ENCODE data around the gene MATN1.
A peak's percentile ranks its signal among the peaks of the same experiment; 100 is the strongest.

The MATN1 gene

GRCh38 chr1:30743584-30744059 is 20.2 kb upstream of the MATN1 start:
- no peaks in the 10 kb centered on the region for H3K9me3 ChIP-seq (ENCODE audit: insufficient read depth, low read depth, low read length)
- H3K27me3 ChIP-seq (ENCODE audit: insufficient read depth, low read length, poor library complexity, severe bottlenecking): no peaks in the 10 kb centered on the region
- no peaks in the 10 kb centered on the region for H3F3A ChIP-seq (ENCODE audit: low read depth)
- peaks cover 50% of the 10 kb centered on the region; the same call in 1 of the 2 replicates for H3K36me3 ChIP-seq (ENCODE audit: insufficient read depth, low read length)
- TF ChIP-seq, protein P1, sequence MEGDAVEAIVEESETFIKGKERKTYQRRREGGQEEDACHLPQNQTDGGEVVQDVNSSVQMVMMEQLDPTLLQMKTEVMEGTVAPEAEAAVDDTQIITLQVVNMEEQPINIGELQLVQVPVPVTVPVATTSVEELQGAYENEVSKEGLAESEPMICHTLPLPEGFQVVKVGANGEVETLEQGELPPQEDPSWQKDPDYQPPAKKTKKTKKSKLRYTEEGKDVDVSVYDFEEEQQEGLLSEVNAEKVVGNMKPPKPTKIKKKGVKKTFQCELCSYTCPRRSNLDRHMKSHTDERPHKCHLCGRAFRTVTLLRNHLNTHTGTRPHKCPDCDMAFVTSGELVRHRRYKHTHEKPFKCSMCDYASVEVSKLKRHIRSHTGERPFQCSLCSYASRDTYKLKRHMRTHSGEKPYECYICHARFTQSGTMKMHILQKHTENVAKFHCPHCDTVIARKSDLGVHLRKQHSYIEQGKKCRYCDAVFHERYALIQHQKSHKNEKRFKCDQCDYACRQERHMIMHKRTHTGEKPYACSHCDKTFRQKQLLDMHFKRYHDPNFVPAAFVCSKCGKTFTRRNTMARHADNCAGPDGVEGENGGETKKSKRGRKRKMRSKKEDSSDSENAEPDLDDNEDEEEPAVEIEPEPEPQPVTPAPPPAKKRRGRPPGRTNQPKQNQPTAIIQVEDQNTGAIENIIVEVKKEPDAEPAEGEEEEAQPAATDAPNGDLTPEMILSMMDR (conservative IDR thresholded peaks at IDR 0.05; ENCODE audit: low read length): no peak
- no peak for TF ChIP-seq EZH2phosphoT487 (IDR thresholded peaks at IDR 0.05; ENCODE audit: borderline replicate concordance)
- H3K9me2 ChIP-seq (replicated peaks; ENCODE audit: low read depth, low read length): no peaks in the 10 kb centered on the region
- no peak overlapping the region for H2AFZ ChIP-seq (ENCODE audit: low read length)
- H3K79me2 ChIP-seq (ENCODE audit: insufficient read depth, low read length): peaks cover 78% of the 10 kb centered on the region
- H3K4me1 ChIP-seq (ENCODE audit: insufficient read depth, low read length, poor library complexity, severe bottlenecking): peaks cover 54% of the 10 kb centered on the region
- H3K4me3 ChIP-seq (ENCODE audit: low read length, poor library complexity, severe bottlenecking): peak overlapping the region; percentile 34
- H3K9ac ChIP-seq (ENCODE audit: low read depth, low read length, poor library complexity, severe bottlenecking): peak overlapping the region; percentile 46
- H4K20me1 ChIP-seq (ENCODE audit: insufficient read depth, low read length, poor library complexity, severe bottlenecking): peaks cover 82% of the 10 kb centered on the region
- H3K4me2 ChIP-seq (ENCODE audit: low read depth, low read length, poor library complexity, severe bottlenecking): peak overlapping the region; percentile 54

DNA sequence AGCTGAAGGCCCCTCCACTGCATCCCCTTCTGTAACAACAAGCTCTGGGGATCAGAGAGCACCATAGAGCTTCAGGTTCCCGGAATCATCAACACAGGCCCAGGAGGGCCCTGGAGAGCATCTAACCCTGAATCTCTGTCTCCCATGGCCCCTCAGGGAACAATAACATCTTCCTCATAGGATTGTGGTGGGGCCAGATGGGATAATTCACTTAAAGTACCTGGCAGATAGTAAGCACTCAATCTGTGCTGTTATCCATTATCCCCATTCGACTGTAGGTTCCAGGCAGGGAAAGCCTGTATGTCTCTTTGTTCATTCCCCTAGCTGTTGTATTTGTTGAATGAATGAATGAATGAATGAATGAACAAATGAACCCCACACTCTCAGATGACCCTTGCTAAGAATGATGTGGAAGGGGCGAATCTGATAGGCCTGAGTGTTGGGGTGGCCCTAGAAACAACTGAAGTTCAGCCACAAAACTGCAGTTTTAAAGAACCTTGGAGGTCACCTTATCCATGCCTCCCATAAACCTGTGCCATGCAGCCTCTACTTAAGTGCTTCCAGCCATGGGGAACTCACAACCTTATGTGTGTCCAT is 19.7 kb upstream of the MATN1 start:
- no peak overlapping the region for H3K9ac ChIP-seq (ENCODE audit: low read depth, low read length, poor library complexity, severe bottlenecking)
- no peak overlapping the region for H3K4me3 ChIP-seq (ENCODE audit: low read length, poor library complexity, severe bottlenecking)

GRCh38 chr1:30742300-30742962 is 19.0 kb upstream of the MATN1 start:
- TF ChIP-seq EZH2phosphoT487 (IDR thresholded peaks at IDR 0.05; ENCODE audit: borderline replicate concordance): no peak
- TF ChIP-seq, protein P1 (conservative IDR thresholded peaks at IDR 0.05; ENCODE audit: low read length): no peak
- H3K4me1 ChIP-seq (ENCODE audit: insufficient read depth, low read length, poor library complexity, severe bottlenecking): peaks cover 44% of the 10 kb centered on the region
- no peak overlapping the region for H3K4me2 ChIP-seq (ENCODE audit: low read depth, low read length, poor library complexity, severe bottlenecking)
- no peaks in the 10 kb centered on the region for H3K9me2 ChIP-seq (replicated peaks; ENCODE audit: low read depth, low read length)
- H3K9ac ChIP-seq (ENCODE audit: low read depth, low read length, poor library complexity, severe bottlenecking): no peak overlapping the region
- no peaks in the 10 kb centered on the region for H3F3A ChIP-seq (ENCODE audit: low read depth)
- H3K9me3 ChIP-seq (ENCODE audit: insufficient read depth, low read depth, low read length): no peaks in the 10 kb centered on the region
- H2AFZ ChIP-seq (ENCODE audit: low read length): no peak overlapping the region
- H4K20me1 ChIP-seq (ENCODE audit: insufficient read depth, low read length, poor library complexity, severe bottlenecking): peaks cover 71% of the 10 kb centered on the region
- peaks cover 66% of the 10 kb centered on the region for H3K79me2 ChIP-seq (ENCODE audit: insufficient read depth, low read length)
- peaks cover 58% of the 10 kb centered on the region; the same call in 1 of the 2 replicates for H3K36me3 ChIP-seq (ENCODE audit: insufficient read depth, low read length)
- no peaks in the 10 kb centered on the region for H3K27me3 ChIP-seq (ENCODE audit: insufficient read depth, low read length, poor library complexity, severe bottlenecking)
- no peak overlapping the region for H3K4me3 ChIP-seq (ENCODE audit: low read length, poor library complexity, severe bottlenecking)

More for the DNA sequence above, 19.7 kb upstream of the MATN1 start:
- TF ChIP-seq EZH2phosphoT487 (IDR thresholded peaks at IDR 0.05; ENCODE audit: borderline replicate concordance): no peak
- TF ChIP-seq, protein P1 (conservative IDR thresholded peaks at IDR 0.05; ENCODE audit: low read length): no peak
- Histone ChIP-seq H3K36me3 (ENCODE audit: insufficient read depth, low read length) (peaks cover 56% of the 10 kb centered on the region; the same call in 1 of the 2 replicates), H2AFZ (ENCODE audit: low read length) (no peak overlapping the region), H3K9me2 (replicated peaks; ENCODE audit: low read depth, low read length) (no peaks in the 10 kb centered on the region), H3K4me1 (ENCODE audit: insufficient read depth, low read length, poor library complexity, severe bottlenecking) (peaks cover 48% of the 10 kb centered on the region), H4K20me1 (ENCODE audit: insufficient read depth, low read length, poor library complexity, severe bottlenecking) (peaks cover 77% of the 10 kb centered on the region), H3F3A (ENCODE audit: low read depth) (no peaks in the 10 kb centered on the region), H3K79me2 (ENCODE audit: insufficient read depth, low read length) (peaks cover 72% of the 10 kb centered on the region), H3K9me3 (ENCODE audit: insufficient read depth, low read depth, low read length) (no peaks in the 10 kb centered on the region), H3K4me2 (ENCODE audit: low read depth, low read length, poor library complexity, severe bottlenecking) (peak overlapping the region; percentile 7), H3K27me3 (ENCODE audit: insufficient read depth, low read length, poor library complexity, severe bottlenecking) (no peaks in the 10 kb centered on the region)

All from Loucy (cell line).